HCT116 (cell line): Measurements from ENCODE around the gene LRCH4. TPM values are rescaled to one million over a fixed set of nuclear protein-coding genes. Genes with fewer than 3 reads are reported as not detected.

Experiments used
- ATAC-seq: fragments of 200-7000 bp; cut with Tn5 transposase; 2 replicates; pipeline ENCODE4 v1.9.1; 2020; ENCODE audit warnings: mild to moderate bottlenecking, moderate library complexity
- BruUV-seq: library from RNA; stranded (reverse); fragments of 400-500 nt; replicated peaks from 2 replicates; lab custom pipeline; 2021; lab: Mats Ljungman, UMichigan
- CTCF ChIA-PET: fragments of 300-600 bp; sonication (Branson Sonifier 250); formaldehyde crosslinking; loops from one replicate; lab custom pipeline; 2021; ENCODE audit warnings: antibody characterized with exemption; lab: Charles Lee
- POLR2A ChIA-PET: fragments of 300-600, 350-600 bp; sonication (Branson Sonifier 250); formaldehyde crosslinking; loops from one replicate; lab custom pipeline; 2021; ENCODE audit warnings: antibody characterized with exemption; lab: Charles Lee
- RAD21 ChIA-PET, 2 experiments: fragments of 300-600 bp; sonication (Branson Sonifier 250); formaldehyde crosslinking; loops; one replicate each; lab custom pipeline; 2023; ENCODE audit warnings: low total read pairs in 2 of 2; ENCODE audit not compliant: uncharacterized antibody in 2 of 2, unreplicated experiment in 2 of 2, low non-redundant PET in 1 of 2; lab: Charles Lee
- DNase-seq: peaks from one replicate; pipeline ENCODE4 v3.0.0-alpha.2; 2010; ENCODE audit warnings: low read depth, low spot score
- H2AFZ ChIP-seq: fragments of 200-600 bp; shearing (Covaris generic), sonication (generic); 2 replicates; pipeline ENCODE4 v1.6.1; 2017; ENCODE audit warnings: low read depth, mixed run types, mixed read lengths, antibody characterized with exemption, low read length; ENCODE audit not compliant: poor library complexity, severe bottlenecking
- H3K27ac ChIP-seq: 2 replicates; pipeline ENCODE4 v1.5.1; 2012; ENCODE audit warnings: low read depth, low read length
- H3K27me3 ChIP-seq: fragments of 200-600 bp; sonication (generic); 2 replicates; pipeline ENCODE4 v1.6.1; 2016; ENCODE audit warnings: mixed run types, low read length, mixed read lengths; ENCODE audit not compliant: insufficient read depth
- H3K36me3 ChIP-seq, 2 experiments: fragments of 200-500 bp in 1 of 2; fragments of 200-600 bp in 1 of 2; sonication (Bioruptor generic) in 1 of 2; sonication (generic) in 1 of 2; 2 replicates each; pipeline versions ENCODE4 v1.5.1 to v1.6.1; 2014 to 2016; ENCODE audit warnings: low read length in 2 of 2, inconsistent platforms in 1 of 2, mixed read lengths in 1 of 2, mixed run types in 1 of 2; ENCODE audit not compliant: insufficient read depth in 2 of 2, control insufficient read depth in 1 of 2
- H3K4me1 ChIP-seq, 2 experiments: fragments of 200-600 bp in 1 of 2; sonication (generic) in 1 of 2; 2 replicates each; pipeline versions ENCODE4 v1.5.1 to v1.6.1; 2012 to 2017; ENCODE audit warnings: low read length in 2 of 2, inconsistent platforms in 1 of 2, mild to moderate bottlenecking in 1 of 2, mixed read lengths in 1 of 2, mixed run types in 1 of 2, moderate library complexity in 1 of 2; ENCODE audit not compliant: insufficient read depth in 2 of 2, control insufficient read depth in 1 of 2
- H3K4me2 ChIP-seq: fragments of 200-600 bp; sonication (generic); 2 replicates; pipeline ENCODE4 v1.6.1; 2017; ENCODE audit warnings: mixed run types, low read length, mixed read lengths
- H3K4me3 ChIP-seq, 2 experiments: fragments of 200-600 bp in 1 of 2; sonication (generic) in 1 of 2; replicated peaks in 1 of 2; 2 replicates each; pipeline ENCODE4 v1.5.1; 2011 to 2016; ENCODE audit warnings: low read length in 2 of 2, control low read depth in 1 of 2, low read depth in 1 of 2, mild to moderate bottlenecking in 1 of 2, mixed read lengths in 1 of 2, mixed run types in 1 of 2
- H3K79me2 ChIP-seq: fragments of 200-600 bp; sonication (generic); 2 replicates; pipeline ENCODE4 v1.6.1; 2017; ENCODE audit warnings: mild to moderate bottlenecking, mixed run types, low read length, moderate library complexity, mixed read lengths; ENCODE audit not compliant: insufficient read depth
- H3K9ac ChIP-seq: fragments of 200-600 bp; sonication (generic); 2 replicates; pipeline ENCODE4 v1.6.1; 2016; ENCODE audit warnings: low read length, mixed read lengths
- H3K9me2 ChIP-seq: fragments of 200-600 bp; sonication (generic), shearing (Covaris generic); 2 replicates; pipeline ENCODE4 v1.6.1; 2017; ENCODE audit warnings: mixed run types, mild to moderate bottlenecking, moderate library complexity; ENCODE audit not compliant: insufficient read depth
- H3K9me3 ChIP-seq, 2 experiments: fragments of 200-500 bp in 1 of 2; fragments of 200-600 bp in 1 of 2; sonication (Bioruptor generic) in 1 of 2; sonication (generic) in 1 of 2; 2 replicates each; pipeline ENCODE4 v1.6.1; 2014 to 2017; ENCODE audit warnings: low read length in 2 of 2, mixed read lengths in 2 of 2, inconsistent platforms in 1 of 2, low read depth in 1 of 2, mild to moderate bottlenecking in 1 of 2, mixed run types in 1 of 2, moderate library complexity in 1 of 2; ENCODE audit not compliant: control insufficient read depth in 1 of 2, insufficient read depth in 1 of 2
- H4K20me1 ChIP-seq: fragments of 200-600 bp; sonication (generic), shearing (Covaris generic); 2 replicates; pipeline ENCODE4 v1.6.1; 2017; ENCODE audit warnings: mixed run types, mild to moderate bottlenecking, moderate library complexity; ENCODE audit not compliant: insufficient read depth
- CEBPB ChIP-seq: IDR thresholded peaks from 2 replicates; pipeline ENCODE4 v1.6.1; 2012; ENCODE audit warnings: low read depth
- EGR1 ChIP-seq: IDR thresholded peaks from 2 replicates; pipeline ENCODE4 v1.6.1; 2012; ENCODE audit warnings: low read depth
- ELF1 ChIP-seq: IDR thresholded peaks from 2 replicates; pipeline ENCODE4 v1.6.1; 2012; ENCODE audit warnings: low read depth, borderline replicate concordance
- EZH2phosphoT487 ChIP-seq: fragments of 200-600 bp; IDR thresholded peaks from 2 replicates; pipeline ENCODE4 v1.6.1; 2018; ENCODE audit warnings: antibody characterized with exemption, borderline replicate concordance
- FOSL1 ChIP-seq: IDR thresholded peaks from 2 replicates; pipeline ENCODE4 v1.6.1; 2012; ENCODE audit warnings: low read depth
- JUND ChIP-seq: IDR thresholded peaks from 2 replicates; pipeline ENCODE4 v1.6.1; 2012
- POLR2A ChIP-seq: IDR thresholded peaks from 2 replicates; pipeline ENCODE4 v1.7.0; 2011; ENCODE audit warnings: borderline replicate concordance; ENCODE audit not compliant: insufficient read depth, insufficient read length; ENCODE audit errors: extremely low read depth
- POLR2AphosphoS5 ChIP-seq: IDR thresholded peaks from 2 replicates; pipeline ENCODE4 v1.6.1; 2011; ENCODE audit warnings: mild to moderate bottlenecking, low read depth, low read length, moderate library complexity
- RAD21 ChIP-seq: IDR thresholded peaks from 2 replicates; pipeline ENCODE4 v1.6.1; 2012; ENCODE audit warnings: low read depth, mild to moderate bottlenecking
- REST ChIP-seq: IDR thresholded peaks from 2 replicates; pipeline ENCODE4 v1.6.1; 2012; ENCODE audit warnings: low read depth
- SIN3A ChIP-seq: IDR thresholded peaks from 2 replicates; pipeline ENCODE4 v1.6.1; 2012; ENCODE audit warnings: low read depth
- SP1 ChIP-seq: IDR thresholded peaks from 2 replicates; pipeline ENCODE4 v1.6.1; 2012; ENCODE audit warnings: low read depth
- SRF ChIP-seq: IDR thresholded peaks from 2 replicates; pipeline ENCODE4 v1.6.1; 2012; ENCODE audit warnings: low read depth
- TCF7L2 ChIP-seq: IDR thresholded peaks from 2 replicates; pipeline ENCODE4 v1.7.0; 2011; ENCODE audit warnings: borderline replicate concordance, inconsistent platforms; ENCODE audit not compliant: insufficient read depth, insufficient read length; ENCODE audit errors: extremely low read depth
- YY1 ChIP-seq: IDR thresholded peaks from 2 replicates; pipeline ENCODE4 v1.6.1; 2011; ENCODE audit warnings: low read length, low read depth, moderate library complexity, mild to moderate bottlenecking; ENCODE audit not compliant: insufficient replicate concordance; ENCODE audit errors: extremely low read depth
- ZFX ChIP-seq: fragments of 450-650 bp; IDR thresholded peaks from 2 replicates; pipeline ENCODE4 v1.6.1; 2017
- ZNF274 ChIP-seq: fragments of 200-500 bp; sonication (Bioruptor generic); IDR thresholded peaks from 2 replicates; pipeline ENCODE4 v1.6.1; 2014; ENCODE audit warnings: mild to moderate bottlenecking, low read depth, low read length, inconsistent platforms
- intact Hi-C: fragments of 100-400 bp; cut with micrococcal nuclease; formaldehyde crosslinking; loops from 2 replicates; pipeline ENCODE4 v1.10.0; 2022
- total RNA-seq: library from RNA; stranded (reverse); gene quantifications from one replicate; pipeline ENCODE4 v1.2.1, GENCODE V29; 2021; ENCODE audit not compliant: unreplicated experiment
- TF ChIP-seq, protein P1 (sequence below): IDR thresholded peaks from 2 replicates; pipeline ENCODE4 v1.6.1; 2011; ENCODE audit warnings: mild to moderate bottlenecking, low read length, moderate library complexity; ENCODE audit not compliant: insufficient replicate concordance; ENCODE audit errors: extremely low read depth

Gene LRCH4
- total RNA-seq, 1 experiment from 2014 or later, result 47.9 TPM

- no peak for TF ChIP-seq CEBPB
- TF ChIP-seq POLR2AphosphoS5, result no peak
- TF ChIP-seq YY1, result no peak
- TF ChIP-seq ELF1, result no peak
- TF ChIP-seq ZNF274, result no peak
- TF ChIP-seq REST, result no peak
- TF ChIP-seq SIN3A, result no peak
- no peak for TF ChIP-seq TCF7L2
- TF ChIP-seq SP1, result no peak
- no peak for TF ChIP-seq EGR1
- no peak for TF ChIP-seq POLR2A
- TF ChIP-seq ZFX, result no peak
- TF ChIP-seq, protein P1, sequence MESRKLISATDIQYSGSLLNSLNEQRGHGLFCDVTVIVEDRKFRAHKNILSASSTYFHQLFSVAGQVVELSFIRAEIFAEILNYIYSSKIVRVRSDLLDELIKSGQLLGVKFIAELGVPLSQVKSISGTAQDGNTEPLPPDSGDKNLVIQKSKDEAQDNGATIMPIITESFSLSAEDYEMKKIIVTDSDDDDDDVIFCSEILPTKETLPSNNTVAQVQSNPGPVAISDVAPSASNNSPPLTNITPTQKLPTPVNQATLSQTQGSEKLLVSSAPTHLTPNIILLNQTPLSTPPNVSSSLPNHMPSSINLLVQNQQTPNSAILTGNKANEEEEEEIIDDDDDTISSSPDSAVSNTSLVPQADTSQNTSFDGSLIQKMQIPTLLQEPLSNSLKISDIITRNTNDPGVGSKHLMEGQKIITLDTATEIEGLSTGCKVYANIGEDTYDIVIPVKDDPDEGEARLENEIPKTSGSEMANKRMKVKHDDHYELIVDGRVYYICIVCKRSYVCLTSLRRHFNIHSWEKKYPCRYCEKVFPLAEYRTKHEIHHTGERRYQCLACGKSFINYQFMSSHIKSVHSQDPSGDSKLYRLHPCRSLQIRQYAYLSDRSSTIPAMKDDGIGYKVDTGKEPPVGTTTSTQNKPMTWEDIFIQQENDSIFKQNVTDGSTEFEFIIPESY, result no peak
- TF ChIP-seq SRF, result no peak
- TF ChIP-seq RAD21, result no peak
- no peak for TF ChIP-seq FOSL1
- TF ChIP-seq JUND, result no peak
- no peak for TF ChIP-seq EZH2phosphoT487
- Histone ChIP-seq H3K27me3 (no peaks in the 10 kb centered on the region), H3K9me3 (no peaks in the 10 kb centered on the region), H3K9me2 (no peaks in the 10 kb centered on the region), H3K4me3 (no peak overlapping the region), H3K4me2 (peak overlapping the region; percentile 40), H3K27ac (peak overlapping the region; percentile 10; the same call in 1 of the 2 replicates), H4K20me1 (no peaks in the 10 kb centered on the region), H3K9ac (no peak overlapping the region), H3K79me2 (no peaks in the 10 kb centered on the region), H3K4me1 (peaks cover 17 to 49% of the 10 kb centered on the region in 2 experiments), H2AFZ (no peak overlapping the region), H3K36me3 (peaks cover 0 to 2% of the 10 kb centered on the region in 2 experiments; a peak in 1 of 4 replicates)
- DNase-seq (no peak), ATAC-seq (no peak)
- BruUV-seq, result no TSS peak
- ChIA-PET CTCF (interaction anchor here (1.2 kb wide), 1 partner anchor 14 kb away, joined by 5 read pairs; the partner anchor contains the start of genes FBXO24 and LRCH4), POLR2A (interaction anchor here (1.6 kb wide), 1 partner anchor 14 kb away, joined by 7 read pairs; the partner anchor contains the start of genes FBXO24 and LRCH4), RAD21 (no interaction called here)
- intact Hi-C loops, result no loop called here
These were observed 14.2 kb downstream of the LRCH4 start for GRCh38 chr7:100571829-100572116.
